H1 (cell line): Measurements from ENCODE around the gene SAP30L. TPM values are rescaled to one million over a fixed set of nuclear protein-coding genes. Genes with fewer than 3 reads are reported as not detected.

Source experiments
- CTCF ChIA-PET: fragments of 300-600 bp; sonication (Branson Sonifier 250); formaldehyde crosslinking; loops from one replicate; lab custom pipeline; 2021; ENCODE audit not compliant: partially characterized antibody; lab: Charles Lee
- POLR2A ChIA-PET: fragments of 300-600 bp; sonication (Branson Sonifier 250); formaldehyde crosslinking; loops from one replicate; lab custom pipeline; 2021; ENCODE audit warnings: inconsistent platforms; ENCODE audit not compliant: partially characterized antibody; lab: Charles Lee
- DNase-seq, 2 experiments: peaks; one replicate each; pipeline versions ENCODE4 v3.0.0 to v3.0.0-alpha.2; 2010 to 2022; ENCODE audit warnings: low spot score in 2 of 2, low read depth in 1 of 2, mixed read lengths in 1 of 2
- FAIRE-seq: peaks from 2 replicates; lab custom pipeline; 2011; peaks lifted over from hg19 to GRCh38; lab: Jason Lieb, UNC
- H2AFZ ChIP-seq: 2 replicates; pipeline ENCODE4 v1.8.1; 2012; ENCODE audit warnings: low read length, inconsistent platforms
- H2AK5ac ChIP-seq: 2 replicates; pipeline ENCODE4 v1.6.1; 2013; ENCODE audit warnings: low read depth, low read length
- H2BK120ac ChIP-seq: replicated peaks from 2 replicates; pipeline ENCODE3; 2013; ENCODE audit warnings: low read depth, low read length, inconsistent platforms
- H2BK12ac ChIP-seq: 2 replicates; pipeline ENCODE4 v1.6.1; 2013; ENCODE audit warnings: low read depth, low read length
- H2BK15ac ChIP-seq: 2 replicates; pipeline ENCODE4 v1.6.1; 2013; ENCODE audit warnings: low read length
- H2BK20ac ChIP-seq: 2 replicates; pipeline ENCODE4 v1.6.1; 2013; ENCODE audit warnings: low read length
- H2BK5ac ChIP-seq: 2 replicates; pipeline ENCODE4 v1.6.1; 2013; ENCODE audit warnings: low read depth, low read length
- H3K14ac ChIP-seq: 2 replicates; pipeline ENCODE4 v1.6.1; 2013; ENCODE audit warnings: inconsistent platforms; ENCODE audit not compliant: insufficient read length
- H3K18ac ChIP-seq: 2 replicates; pipeline ENCODE4 v1.6.1; 2013; ENCODE audit warnings: low read length; ENCODE audit errors: extremely low read depth
- H3K23ac ChIP-seq: 2 replicates; pipeline ENCODE4 v1.6.1; 2013; ENCODE audit warnings: inconsistent platforms; ENCODE audit not compliant: insufficient read length
- H3K23me2 ChIP-seq: 2 replicates; pipeline ENCODE4 v1.6.1; 2013; ENCODE audit warnings: low read depth, low read length
- H3K27ac ChIP-seq: 2 replicates; pipeline ENCODE4 v1.6.1; 2011; ENCODE audit warnings: low read depth, low read length, inconsistent platforms
- H3K27me3 ChIP-seq, 4 experiments: replicated peaks in 1 of 4; 1 replicate in 1 of 4; 2 replicates in 3 of 4; pipeline versions ENCODE4 v1.6.1 to v1.8.1; 2011 to 2013; ENCODE audit warnings: low read length in 3 of 4, mild to moderate bottlenecking in 3 of 4, inconsistent platforms in 2 of 4, mixed read lengths in 2 of 4, moderate library complexity in 1 of 4; ENCODE audit not compliant: control insufficient read depth in 3 of 4, insufficient read depth in 3 of 4; ENCODE audit errors: extremely low read depth in 1 of 4
- H3K36me3 ChIP-seq, 4 experiments: 2 replicates each; pipeline versions ENCODE4 v1.6.1 to v1.8.1; 2011 to 2013; ENCODE audit warnings: mild to moderate bottlenecking in 4 of 4, low read length in 3 of 4, moderate library complexity in 2 of 4, control low read depth in 1 of 4, inconsistent platforms in 1 of 4; ENCODE audit not compliant: insufficient read depth in 4 of 4, control insufficient read depth in 2 of 4
- H3K4ac ChIP-seq: replicated peaks from 2 replicates; pipeline ENCODE3; 2013; ENCODE audit warnings: low read length, low read depth, mixed read lengths, inconsistent platforms; ENCODE audit not compliant: insufficient read length
- H3K4me1 ChIP-seq, 4 experiments: replicated peaks in 1 of 4; 1 replicate in 1 of 4; 2 replicates in 3 of 4; pipeline versions ENCODE4 v1.6.1 to v1.8.1; 2011 to 2013; ENCODE audit warnings: low read length in 3 of 4, inconsistent platforms in 2 of 4, mixed read lengths in 1 of 4; ENCODE audit not compliant: insufficient read depth in 4 of 4, control insufficient read depth in 3 of 4
- H3K4me2 ChIP-seq, 2 experiments: 2 replicates each; pipeline versions ENCODE4 v1.6.1 to v1.8.1; 2011 to 2013; ENCODE audit warnings: low read depth in 2 of 2, low read length in 2 of 2, control low read depth in 1 of 2, inconsistent platforms in 1 of 2, mild to moderate bottlenecking in 1 of 2; ENCODE audit not compliant: insufficient read depth in 1 of 2
- H3K4me3 ChIP-seq, 4 experiments: fragments of 200-600, 300-600 bp in 1 of 4; sonication (generic), shearing (Covaris generic), sonication (Bioruptor Twin) in 1 of 4; 2 replicates each; pipeline versions ENCODE4 v1.5.1 to v1.8.1; 2011 to 2016; ENCODE audit warnings: low read length in 4 of 4, low read depth in 3 of 4, control low read depth in 2 of 4, inconsistent platforms in 2 of 4, mild to moderate bottlenecking in 2 of 4, mixed read lengths in 1 of 4, moderate library complexity in 1 of 4; ENCODE audit not compliant: insufficient read depth in 2 of 4; ENCODE audit errors: extremely low read depth in 1 of 4
- H3K56ac ChIP-seq: replicated peaks from 2 replicates; pipeline ENCODE3; 2013; ENCODE audit warnings: low read depth, mild to moderate bottlenecking, mixed read lengths, low read length, inconsistent platforms; ENCODE audit not compliant: insufficient read length
- H3K79me1 ChIP-seq: 2 replicates; pipeline ENCODE4 v1.6.1; 2013; ENCODE audit warnings: low read depth, low read length, control low read depth
- H3K79me2 ChIP-seq, 2 experiments: 2 replicates each; pipeline versions ENCODE4 v1.6.1 to v1.8.1; 2012 to 2013; ENCODE audit warnings: low read length in 2 of 2, mild to moderate bottlenecking in 2 of 2, inconsistent platforms in 1 of 2; ENCODE audit not compliant: insufficient read depth in 2 of 2, control insufficient read depth in 1 of 2
- H3K9ac ChIP-seq, 4 experiments: replicated peaks in 1 of 4; 1 replicate in 1 of 4; 2 replicates in 3 of 4; pipeline versions ENCODE4 v1.6.1 to v1.8.1; 2011 to 2013; ENCODE audit warnings: low read depth in 3 of 4, low read length in 3 of 4, control low read depth in 2 of 4, mild to moderate bottlenecking in 2 of 4, moderate library complexity in 2 of 4, inconsistent platforms in 1 of 4; ENCODE audit errors: extremely low read depth in 1 of 4
- H3K9me3 ChIP-seq, 2 experiments: 2 replicates each; pipeline versions ENCODE4 v1.6.1 to v1.8.1; 2012 to 2013; ENCODE audit warnings: mild to moderate bottlenecking in 2 of 2, moderate library complexity in 2 of 2, control low read depth in 1 of 2, inconsistent platforms in 1 of 2, low read depth in 1 of 2, low read length in 1 of 2, mixed read lengths in 1 of 2; ENCODE audit not compliant: insufficient read depth in 2 of 2
- H4K20me1 ChIP-seq, 2 experiments: replicated peaks in 1 of 2; 2 replicates each; pipeline versions ENCODE3 to v1.8.1; 2011 to 2013; ENCODE audit warnings: inconsistent platforms in 2 of 2, low read length in 2 of 2, mild to moderate bottlenecking in 1 of 2; ENCODE audit not compliant: insufficient read depth in 2 of 2, control insufficient read depth in 1 of 2
- H4K5ac ChIP-seq: 2 replicates; pipeline ENCODE4 v1.6.1; 2013; ENCODE audit warnings: low read length, low read depth, mixed read lengths, inconsistent platforms; ENCODE audit not compliant: insufficient read length
- H4K8ac ChIP-seq: 2 replicates; pipeline ENCODE4 v1.8.0; 2013; ENCODE audit warnings: mild to moderate bottlenecking, moderate library complexity, low read length, inconsistent platforms; ENCODE audit not compliant: insufficient read depth; ENCODE audit errors: extremely low read depth
- H4K91ac ChIP-seq: replicated peaks from 2 replicates; pipeline ENCODE3; 2013; ENCODE audit warnings: low read length, mixed read lengths, inconsistent platforms; ENCODE audit not compliant: insufficient read length
- CBX8 ChIP-seq: fragments of 300-800, 300-1000 bp; sonication (generic); IDR thresholded peaks from 2 replicates; pipeline ENCODE4 v1.7.1; 2016; ENCODE audit warnings: low read depth, low read length, borderline replicate concordance
- CHD1 ChIP-seq: IDR thresholded peaks from 2 replicates; pipeline ENCODE4 v1.6.1; 2012; ENCODE audit warnings: low read depth, low read length, improper control_type of control experiment
- MAFK ChIP-seq: IDR thresholded peaks from 2 replicates; pipeline ENCODE4 v1.6.1; 2012; ENCODE audit warnings: low read depth, mild to moderate bottlenecking, improper control_type of control experiment, low read length
- SP1 ChIP-seq: IDR thresholded peaks from 2 replicates; pipeline ENCODE4 v1.6.1; 2011; ENCODE audit warnings: low read depth, low read length
- WGBS, 2 experiments: shearing (Covaris generic) in 1 of 2; methylation state at CpG; one replicate each; pipeline versions ENCODE4 v1.1.6 to v1.1.7; 2013 to 2015; ENCODE audit warnings: low lambda C conversion rate in 2 of 2, mixed read lengths in 2 of 2, inconsistent platforms in 1 of 2, low coverage in 1 of 2, missing lambda C conversion rate in 1 of 2; ENCODE audit not compliant: insufficient replicate concordance in 2 of 2, insufficient coverage in 1 of 2, insufficient read length in 1 of 2; ENCODE audit errors: extremely low coverage in 1 of 2, missing lambda C conversion rate in 1 of 2; 5-methylcytosine and 5-hydroxymethylcytosine counted together
- polyA plus RNA-seq, 7 experiments: library from polyadenylated mRNA; depleted of rRNA in 3 of 7; stranded (reverse) in 5 of 7; unstranded in 2 of 7; fragments of >200 nt in 5 of 7; fragments of 200-250 nt in 2 of 7; gene quantifications; 1 replicate in 5 of 7; 2 replicates in 1 of 7; 4 replicates in 1 of 7; pipeline versions ENCODE4 v1.2.1 to v1.2.3, GENCODE V29; 2011 to 2013; ENCODE audit warnings: missing spikeins in 2 of 7, mixed read lengths in 2 of 7
- total RNA-seq: library from RNA; stranded (reverse); fragmentation: NEBNext Ultra II Directional; extraction: Animal tissue kit (Norgen Biotek cat#: 25700); gene quantifications from 2 replicates; pipeline ENCODE4 v1.2.1, GENCODE V29; 2021

The SAP30L gene
- total and polyA plus RNA-seq, 2 of the 8 experiments (the other 6 are each of a cell fraction or from before 2014, with no cell fraction given), result 12.2 to 31.5 TPM

DNA sequence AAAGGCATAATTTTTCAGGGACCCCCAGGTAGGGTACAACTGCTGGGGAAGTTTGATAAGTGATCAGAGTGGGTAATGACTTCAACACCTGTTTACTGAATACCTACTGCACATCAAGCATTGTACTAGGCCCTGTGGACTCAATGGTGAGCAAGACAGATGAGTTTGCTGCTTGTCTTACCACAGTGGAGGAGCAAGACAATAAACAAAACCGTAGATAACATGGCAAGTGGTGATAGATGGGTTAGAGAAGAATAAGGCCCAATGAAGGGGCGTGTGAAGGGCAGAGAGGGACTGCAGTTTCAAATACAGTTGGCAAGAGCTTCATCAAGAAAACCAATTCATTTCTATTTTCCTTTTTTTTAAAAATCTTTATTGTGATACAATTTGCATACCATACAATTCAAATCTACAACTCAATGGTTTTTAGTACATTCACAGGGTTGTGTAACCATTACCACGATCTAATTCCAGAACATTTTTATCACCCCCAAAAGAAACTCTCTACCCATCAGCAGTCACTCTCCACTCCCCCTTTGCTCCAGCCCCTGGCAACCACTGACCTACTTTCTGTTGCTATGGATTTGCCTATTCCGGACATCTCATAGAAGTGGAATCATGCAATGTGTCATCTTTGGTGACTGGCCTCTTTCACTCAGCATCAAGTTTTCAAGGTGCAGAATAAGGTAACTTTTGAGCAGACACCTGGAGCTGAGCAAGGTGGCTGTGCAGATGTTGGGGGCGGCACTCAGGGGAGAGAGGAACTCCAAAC lies 64.2 kb downstream of the SAP30L start:
- no peak overlapping the region for H3K4me3 ChIP-seq
- H3K79me2 ChIP-seq, result no peaks in the 10 kb centered on the region
- no peak overlapping the region for H3K18ac ChIP-seq
- H2BK15ac ChIP-seq, result no peak overlapping the region
- no peak overlapping the region for H2BK120ac ChIP-seq
- H4K20me1 ChIP-seq, result no peaks in the 10 kb centered on the region
- CTCF ChIA-PET, result interaction anchor here (0.6 to 3.8 kb wide), 7 partner anchors 10 to 892 kb away, joined by 3 to 43 read pairs (median 4); no protein-coding TSS in a partner anchor
- peaks cover 1 to 7% (median 4%) of the 10 kb centered on the region in 4 experiments; a peak in 4 of 7 replicates for H3K4me1 ChIP-seq
- POLR2A ChIA-PET, result interaction anchor here (0.8 kb wide), 1 partner anchor 17 kb away, joined by 3 read pairs; no protein-coding TSS in a partner anchor
- no peak overlapping the region; a peak in 1 of 7 replicates for H3K9ac ChIP-seq
- H3K36me3 ChIP-seq, result no peaks in the 10 kb centered on the region
- 77% methylated on average over 5 of the region's 5 CpGs; no CpG with 5 or more reads in 1 of the 2 experiments for WGBS, 2 experiments
- DNase-seq, result no peak
- H3K27ac ChIP-seq, result no peak overlapping the region
- no peak overlapping the region for H4K91ac ChIP-seq
- H4K5ac ChIP-seq, result no peak overlapping the region
- no peak overlapping the region for H3K23ac ChIP-seq
- no peaks in the 10 kb centered on the region for H3K27me3 ChIP-seq
- no peak overlapping the region for H2BK20ac ChIP-seq
- no peak overlapping the region for H3K14ac ChIP-seq
- no peak for FAIRE-seq
- TF ChIP-seq MAFK (no peak), CHD1 (no peak), SP1 (no peak), CBX8 (no peak)
- no peaks in the 10 kb centered on the region for H3K79me1 ChIP-seq
- no peak overlapping the region for H2BK5ac ChIP-seq
- no peaks in the 10 kb centered on the region for H3K23me2 ChIP-seq
- no peaks in the 10 kb centered on the region for H3K9me3 ChIP-seq
- H2AFZ ChIP-seq, result no peak overlapping the region
- no peak overlapping the region for H3K4me2 ChIP-seq
- no peak overlapping the region for H3K4ac ChIP-seq
- no peak overlapping the region for H2BK12ac ChIP-seq
- no peak overlapping the region for H4K8ac ChIP-seq
- no peak overlapping the region for H2AK5ac ChIP-seq
- H3K56ac ChIP-seq, result no peak overlapping the region
